HepG2 (cell line): Measurements from ENCODE around the gene PHRF1. TPM values are rescaled to one million over a fixed set of nuclear protein-coding genes. Genes with fewer than 3 reads are reported as not detected.
A peak's percentile ranks its signal among the peaks of the same experiment; 100 is the strongest.

Source experiments
- ARID4A ChIP-seq: sonication (generic); formaldehyde crosslinking; IDR thresholded peaks from 2 replicates; pipeline ENCODE4 v1.5.0; 2020; ENCODE audit warnings: mild to moderate bottlenecking, missing genetic modification reagents, borderline replicate concordance
- ARID5B ChIP-seq: IDR thresholded peaks from 2 replicates; pipeline ENCODE4 v1.4.0; 2020; ENCODE audit warnings: mild to moderate bottlenecking, missing genetic modification reagents
- ATF2 ChIP-seq: sonication (generic); formaldehyde crosslinking; IDR thresholded peaks from 2 replicates; pipeline ENCODE4 v1.4.0; 2020; ENCODE audit warnings: missing genetic modification reagents
- CCDC6 ChIP-seq: sonication (generic); formaldehyde crosslinking; IDR thresholded peaks from 2 replicates; pipeline ENCODE4 v1.8.1; 2022; ENCODE audit warnings: mild to moderate bottlenecking, missing genetic modification reagents, moderate library complexity
- CENPBD1 ChIP-seq: sonication (generic); formaldehyde crosslinking; IDR thresholded peaks from 2 replicates; pipeline ENCODE4 v1.8.0; 2022; ENCODE audit warnings: missing genetic modification reagents, low read depth, mild to moderate bottlenecking, borderline replicate concordance
- FOXC1 ChIP-seq: sonication (generic); formaldehyde crosslinking; IDR thresholded peaks from 2 replicates; pipeline ENCODE4 v1.8.0; 2022; ENCODE audit warnings: mild to moderate bottlenecking, missing genetic modification reagents, borderline replicate concordance
- HBP1 ChIP-seq: IDR thresholded peaks from 2 replicates; pipeline ENCODE4 v1.6.1; 2016; ENCODE audit warnings: low read depth, control low read depth
- HNRNPLL ChIP-seq: fragments of 200-400 bp; formaldehyde crosslinking; IDR thresholded peaks from 2 replicates; pipeline ENCODE4 v1.6.1; 2017; ENCODE audit warnings: mild to moderate bottlenecking, low read depth, low read length; ENCODE audit not compliant: poor library complexity, severe bottlenecking
- ISX ChIP-seq: sonication (generic); formaldehyde crosslinking; conservative IDR thresholded peaks from 2 replicates; pipeline ENCODE4 v1.5.0; 2020; ENCODE audit warnings: missing genetic modification reagents
- MXI1 ChIP-seq: IDR thresholded peaks from 3 replicates; pipeline ENCODE4 v1.6.1; 2012; ENCODE audit warnings: low read depth, low read length, inconsistent platforms, borderline replicate concordance
- SIN3A ChIP-seq: IDR thresholded peaks from 2 replicates; pipeline ENCODE4 v1.6.1; 2011; ENCODE audit warnings: low read depth, mild to moderate bottlenecking, control low read depth, low read length, borderline replicate concordance
- TAF1 ChIP-seq: sonication (generic); formaldehyde crosslinking; IDR thresholded peaks from 2 replicates; pipeline ENCODE4 v1.4.0; 2020; ENCODE audit warnings: missing genetic modification reagents
- TMF1 ChIP-seq: sonication (generic); formaldehyde crosslinking; IDR thresholded peaks from 2 replicates; pipeline ENCODE4 v1.8.1; 2022; ENCODE audit warnings: low read depth, missing genetic modification reagents
- ZNF367 ChIP-seq: sonication (generic); formaldehyde crosslinking; IDR thresholded peaks from 2 replicates; pipeline ENCODE4 v1.4.0; 2020; ENCODE audit warnings: missing genetic modification reagents, borderline replicate concordance
- ZNF629 ChIP-seq: sonication (generic); formaldehyde crosslinking; conservative IDR thresholded peaks from 2 replicates; pipeline ENCODE4 v1.5.0; 2020; ENCODE audit warnings: missing genetic modification reagents
- ZNF773 ChIP-seq: sonication (generic); formaldehyde crosslinking; IDR thresholded peaks from 2 replicates; pipeline ENCODE4 v1.4.0; 2020; ENCODE audit warnings: missing genetic modification reagents, borderline replicate concordance
- ZNF841 ChIP-seq: sonication (generic); formaldehyde crosslinking; IDR thresholded peaks from 2 replicates; pipeline ENCODE4 v1.8.1; 2023; ENCODE audit warnings: missing genetic modification reagents, borderline replicate concordance
- polyA plus RNA-seq, 8 experiments: library from polyadenylated mRNA; depleted of rRNA in 3 of 8; stranded (reverse) in 7 of 8; unstranded in 1 of 8; fragments of >200 nt; fragmentation: Illumina TruSeq in 4 of 8; extraction: Trizol in 4 of 8; gene quantifications; 2 replicates each; pipeline versions ENCODE4 v1.2.1 to v1.2.3, GENCODE V29; 2011 to 2016; ENCODE audit warnings: low read depth in 4 of 8, missing spikeins in 1 of 8, mixed read lengths in 1 of 8; ENCODE audit not compliant: insufficient read depth in 1 of 8
- total RNA-seq, 5 experiments: library from RNA; depleted of rRNA; stranded (reverse); fragments of >200 nt; fragmentation: Illumina TruSeq; extraction: Trizol; gene quantifications; 2 replicates each; pipeline ENCODE4 v1.2.3, GENCODE V29; 2016; ENCODE audit warnings: low read depth in 1 of 5

Gene PHRF1
- total and polyA plus RNA-seq, 2 of the 13 experiments (the other 11 are each of a cell fraction or from before 2014, with no cell fraction given): 8.2 to 16.7 TPM

DNA sequence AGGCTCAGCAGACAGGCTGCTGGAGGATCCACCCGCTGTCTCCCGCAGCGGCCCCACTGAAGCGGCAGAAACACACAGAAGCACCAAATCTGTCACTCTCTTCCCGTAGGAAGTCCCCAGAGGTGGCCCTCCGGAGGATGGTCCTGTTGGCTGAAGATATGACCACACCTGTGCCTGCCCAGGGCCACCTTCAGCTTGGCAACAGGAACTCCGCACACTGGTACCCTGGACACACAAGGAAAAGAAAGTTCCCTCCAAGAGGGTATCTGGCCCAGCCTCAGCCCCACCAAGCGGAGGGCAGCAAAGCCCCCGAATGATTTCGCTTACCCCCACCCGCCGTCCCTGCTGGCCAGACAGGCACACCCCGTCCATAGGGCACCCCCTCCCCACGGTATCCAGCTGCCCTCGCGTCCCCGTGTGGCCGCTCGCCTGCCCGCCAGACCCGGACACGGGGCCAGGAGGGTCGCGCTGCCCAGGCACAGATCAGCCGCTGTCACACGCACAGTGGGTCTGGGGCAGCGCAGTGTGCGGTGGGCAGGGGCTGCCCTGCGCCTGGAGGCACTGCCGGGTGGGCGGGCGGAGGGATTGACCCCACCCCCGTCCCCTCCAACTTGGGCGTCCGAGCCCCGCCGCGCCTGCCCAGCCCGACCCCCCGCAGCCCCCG, 8.5 kb upstream of the PHRF1 start (continued):
- TF ChIP-seq TMF1 (CRISPR knock-in tag) (no peak; the same call in 1 of the 2 replicates), TAF1 (CRISPR knock-in tag) (peak; percentile 37; the same call in 1 of the 2 replicates), MXI1 (no peak), ARID4A (CRISPR knock-in tag) (peak; percentile 58), CCDC6 (CRISPR knock-in tag) (0 out of 2 replicates have a peak, but pooled peaks have one; percentile 8), HBP1 (CRISPR knock-in tag) (peak; percentile 51; the same call in 1 of the 2 replicates), ARID5B (no peak), ISX (no peak), FOXC1 (no peak), ZNF367 (no peak), ATF2 (no peak), ZNF773 (CRISPR knock-in tag) (no peak), ZNF841 (CRISPR knock-in tag) (no peak), ZNF629 (no peak), SIN3A (no peak), CENPBD1 (CRISPR knock-in tag) (no peak), HNRNPLL (no peak)
